ENCODE results near the gene MIGA2. TPM values are rescaled to one million over a fixed set of nuclear protein-coding genes. Genes with fewer than 3 reads are reported as not detected.
A peak's percentile ranks its signal among the peaks of the same experiment; 100 is the strongest.
"Not testable (repeated sequence)": the region's sequence is repeated elsewhere in the genome, so short reads cannot be mapped to it uniquely, and the experiment has no call there.

Gene MIGA2
- polyA plus RNA-seq, 4 donors: 21.3 to 127 (median 61.0) TPM

- Histone ChIP-seq H3K27ac (ENCODE audit: low read depth in 1 of 3, low read length in 2 of 3) (peak overlapping the region; percentile 12 to 58 (median 24)), H3K4me3 (ENCODE audit: low read depth in 1 of 3, low read length in 3 of 3) (peak overlapping the region; percentile 58 to 69 (median 65)), H3K27me3 (ENCODE audit: control insufficient read depth in 3 of 3, insufficient read depth in 3 of 3, low read length in 3 of 3) (no peaks in the 10 kb centered on the region), H3K36me3 (ENCODE audit: control insufficient read depth in 3 of 3, insufficient read depth in 2 of 3, low read depth in 1 of 3, low read length in 3 of 3) (peaks cover 0 to 11% (median 0%) of the 10 kb centered on the region in 3 donors), H3K4me1 (ENCODE audit: control insufficient read depth in 3 of 3, insufficient read depth in 2 of 3, low read depth in 1 of 3, low read length in 2 of 3) (peaks cover 0 to 20% (median 10%) of the 10 kb centered on the region in 3 donors), H3K9me3 (ENCODE audit: control insufficient read depth in 2 of 2, insufficient read depth in 1 of 2, low read depth in 1 of 2, low read length in 1 of 2) (no peaks in the 10 kb centered on the region)
- FAIRE-seq (no peak), DNase-seq (peak in 1 of 2 donors; percentile 55)
- 0 to 6% (median 3%) methylated on average over 22 to 47 of the region's 47 CpGs for WGBS, 3 donors
Measured at GRCh38 chr9:129027685-129028191, 8.7 kb upstream of the MIGA2 start.

GRCh38 chr9:129028192-129028966 is 8.0 kb upstream of the MIGA2 start, which contains the start of gene SH3GLB2:
TSS of gene SH3GLB2 (minus strand) at chr9:129028331. CDS start at chr9:129028154, 177 bp downstream.
- peaks cover 0 to 6% (median 0%) of the 10 kb centered on the region in 3 donors for H3K36me3 ChIP-seq (ENCODE audit: control insufficient read depth in 3 of 3, insufficient read depth in 2 of 3, low read depth in 1 of 3, low read length in 3 of 3)
- H3K4me1 ChIP-seq (ENCODE audit: control insufficient read depth in 3 of 3, insufficient read depth in 2 of 3, low read depth in 1 of 3, low read length in 2 of 3): peaks cover 0 to 24% (median 10%) of the 10 kb centered on the region in 3 donors
- no peaks in the 10 kb centered on the region for H3K9me3 ChIP-seq (ENCODE audit: control insufficient read depth in 2 of 2, insufficient read depth in 1 of 2, low read depth in 1 of 2, low read length in 1 of 2)
- peak within 1 kb of the TSS; percentile 12 to 58 (median 24) for H3K27ac ChIP-seq (ENCODE audit: low read depth in 1 of 3, low read length in 2 of 3)
- no peaks in the 10 kb centered on the region for H3K27me3 ChIP-seq (ENCODE audit: control insufficient read depth in 3 of 3, insufficient read depth in 3 of 3, low read length in 3 of 3)
- no peak for FAIRE-seq
- H3K4me3 ChIP-seq (ENCODE audit: low read depth in 1 of 3, low read length in 3 of 3): peak within 1 kb of the TSS; percentile 58 to 69 (median 65)
- DNase-seq: peak; percentile 90 to 95
- WGBS, 3 donors: 2 to 5% (median 3%) methylated on average over 20 to 60 of the region's 60 CpGs

DNA sequence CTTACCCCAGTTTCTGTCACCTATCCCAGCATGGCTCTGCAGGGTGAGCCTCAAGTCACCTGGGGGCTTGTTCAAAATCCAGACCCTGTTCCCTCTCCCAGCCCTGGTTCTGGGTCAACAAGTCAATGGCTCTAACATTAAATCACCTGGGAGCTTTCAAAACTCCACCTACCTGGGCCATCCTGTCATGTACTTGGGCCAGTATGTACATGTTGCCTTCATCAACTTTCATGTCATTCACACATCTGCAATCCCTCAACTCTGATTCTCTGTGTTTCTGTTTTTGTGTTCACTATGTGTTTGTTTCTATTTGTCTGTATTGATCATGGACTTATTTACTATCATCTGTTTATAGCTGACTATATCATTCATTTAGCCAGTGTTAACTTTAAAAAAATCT is 6.2 kb upstream of the MIGA2 start:
- Histone ChIP-seq H3K9me3 (ENCODE audit: control insufficient read depth in 2 of 2, insufficient read depth in 1 of 2, low read depth in 1 of 2, low read length in 1 of 2) (no peaks in the 10 kb centered on the region), H3K36me3 (ENCODE audit: control insufficient read depth in 3 of 3, insufficient read depth in 2 of 3, low read depth in 1 of 3, low read length in 3 of 3) (no peaks in the 10 kb centered on the region), H3K4me1 (ENCODE audit: control insufficient read depth in 3 of 3, insufficient read depth in 2 of 3, low read depth in 1 of 3, low read length in 2 of 3) (peaks cover 0 to 24% (median 10%) of the 10 kb centered on the region in 3 donors), H3K4me3 (ENCODE audit: low read depth in 1 of 3, low read length in 3 of 3) (no peak overlapping the region), H3K27ac (ENCODE audit: low read depth in 1 of 3, low read length in 2 of 3) (no peak overlapping the region), H3K27me3 (ENCODE audit: control insufficient read depth in 3 of 3, insufficient read depth in 3 of 3, low read length in 3 of 3) (no peaks in the 10 kb centered on the region)
- DNase-seq: no peak
- no peak for FAIRE-seq

DNA sequence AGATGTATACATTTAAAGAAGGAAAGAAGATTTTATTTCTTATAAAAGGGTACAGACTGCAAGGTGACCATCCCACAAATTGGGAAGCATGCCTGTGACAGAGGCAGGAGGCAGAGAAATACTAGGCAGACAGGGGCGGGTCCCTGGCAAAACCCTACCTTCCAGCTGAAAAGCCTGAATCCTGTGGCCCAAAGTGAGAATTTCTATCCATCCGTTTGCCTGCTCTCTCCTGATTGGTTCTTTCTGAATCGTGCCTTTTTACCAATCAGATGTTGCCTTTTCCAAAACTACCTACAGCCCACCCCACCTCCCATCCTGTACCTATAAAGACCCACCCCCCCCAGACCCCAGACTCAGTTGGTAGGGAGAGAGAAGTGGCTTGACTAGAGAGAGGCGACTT is 4.9 kb upstream of the MIGA2 start:
- no peak overlapping the region for H3K4me3 ChIP-seq (ENCODE audit: low read depth in 1 of 3, low read length in 3 of 3)
- H3K36me3 ChIP-seq (ENCODE audit: control insufficient read depth in 3 of 3, insufficient read depth in 2 of 3, low read depth in 1 of 3, low read length in 3 of 3): no peaks in the 10 kb centered on the region
- H3K27me3 ChIP-seq (ENCODE audit: control insufficient read depth in 3 of 3, insufficient read depth in 3 of 3, low read length in 3 of 3): no peaks in the 10 kb centered on the region
- peaks cover 0 to 21% (median 6%) of the 10 kb centered on the region in 3 donors for H3K4me1 ChIP-seq (ENCODE audit: control insufficient read depth in 3 of 3, insufficient read depth in 2 of 3, low read depth in 1 of 3, low read length in 2 of 3)
- FAIRE-seq (no peak), DNase-seq (no peak)
- H3K27ac ChIP-seq (ENCODE audit: low read depth in 1 of 3, low read length in 2 of 3): no peak overlapping the region
- H3K9me3 ChIP-seq (ENCODE audit: control insufficient read depth in 2 of 2, insufficient read depth in 1 of 2, low read depth in 1 of 2, low read length in 1 of 2): no peaks in the 10 kb centered on the region
- 76 to 87% (median 86%) methylated on average over 4 of the region's 4 CpGs for WGBS, 3 donors

GRCh38 chr9:129032541-129033159 is 3.8 kb upstream of the MIGA2 start:
- Histone ChIP-seq H3K27ac (ENCODE audit: low read depth in 1 of 3, low read length in 2 of 3) (no peak overlapping the region), H3K36me3 (ENCODE audit: control insufficient read depth in 3 of 3, insufficient read depth in 2 of 3, low read depth in 1 of 3, low read length in 3 of 3) (no peaks in the 10 kb centered on the region), H3K4me3 (ENCODE audit: low read depth in 1 of 3, low read length in 3 of 3) (no peak overlapping the region), H3K27me3 (ENCODE audit: control insufficient read depth in 3 of 3, insufficient read depth in 3 of 3, low read length in 3 of 3) (no peaks in the 10 kb centered on the region), H3K9me3 (ENCODE audit: control insufficient read depth in 2 of 2, insufficient read depth in 1 of 2, low read depth in 1 of 2, low read length in 1 of 2) (no peaks in the 10 kb centered on the region), H3K4me1 (ENCODE audit: control insufficient read depth in 3 of 3, insufficient read depth in 2 of 3, low read depth in 1 of 3, low read length in 2 of 3) (peaks cover 0 to 17% (median 0%) of the 10 kb centered on the region in 3 donors)
- no peak for DNase-seq
- 82 to 86% (median 82%) methylated on average over 11 to 12 of the region's 12 CpGs for WGBS, 3 donors
- FAIRE-seq: no peak

DNA sequence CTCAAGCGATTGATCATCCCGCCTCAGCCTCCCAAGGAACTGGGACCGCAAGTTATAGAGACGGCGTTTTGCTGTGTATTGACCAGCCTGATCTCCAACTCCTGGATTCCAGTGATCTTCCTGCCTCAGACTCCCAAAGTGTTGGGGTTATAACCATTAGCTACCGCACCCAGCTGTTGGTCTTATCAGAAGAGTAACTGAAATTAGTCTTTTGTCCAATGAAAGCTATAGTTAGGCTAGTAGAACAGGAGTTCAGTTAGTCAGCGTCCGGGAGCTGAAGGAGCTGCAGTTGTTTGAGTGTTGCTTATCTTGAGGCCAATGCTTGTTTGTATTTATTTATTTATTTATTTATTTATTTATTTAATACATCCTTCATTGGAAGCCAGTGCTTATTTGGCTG is 3.2 kb upstream of the MIGA2 start:
- Histone ChIP-seq H3K36me3 (ENCODE audit: control insufficient read depth in 3 of 3, insufficient read depth in 2 of 3, low read depth in 1 of 3, low read length in 3 of 3) (no peaks in the 10 kb centered on the region), H3K27me3 (ENCODE audit: control insufficient read depth in 3 of 3, insufficient read depth in 3 of 3, low read length in 3 of 3) (no peaks in the 10 kb centered on the region), H3K9me3 (ENCODE audit: control insufficient read depth in 2 of 2, insufficient read depth in 1 of 2, low read depth in 1 of 2, low read length in 1 of 2) (no peaks in the 10 kb centered on the region), H3K4me1 (ENCODE audit: control insufficient read depth in 3 of 3, insufficient read depth in 2 of 3, low read depth in 1 of 3, low read length in 2 of 3) (peaks cover 0 to 23% (median 0%) of the 10 kb centered on the region in 3 donors), H3K4me3 (ENCODE audit: low read depth in 1 of 3, low read length in 3 of 3) (no peak overlapping the region), H3K27ac (ENCODE audit: low read depth in 1 of 3, low read length in 2 of 3) (no peak overlapping the region)
- FAIRE-seq (no peak), DNase-seq (peak in 1 of 2 donors; percentile 76)
- WGBS, 3 donors: 22 to 67% (median 47%) methylated on average over 8 of the region's 8 CpGs

DNA sequence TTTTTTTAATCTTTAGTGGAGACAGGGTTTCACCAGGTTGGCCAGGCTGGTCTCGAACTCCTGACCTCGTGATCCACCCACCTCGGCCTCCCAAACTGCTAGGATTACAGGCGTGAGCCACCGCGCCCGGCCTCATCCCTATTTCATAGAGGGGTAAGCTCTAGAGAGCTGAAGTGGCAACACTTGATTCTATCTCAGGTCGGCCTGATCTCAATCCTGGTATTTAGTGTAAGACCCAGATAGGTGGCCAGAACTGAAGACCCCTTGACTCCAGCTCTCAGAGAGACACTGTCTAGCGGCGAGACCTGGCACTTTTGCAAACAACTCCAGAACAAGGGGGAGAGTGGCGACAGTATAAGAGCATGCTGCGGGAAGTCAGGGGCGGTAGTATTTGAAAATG is 588 bp upstream of the MIGA2 start:
- not testable (repeated sequence) for H3K36me3 ChIP-seq (ENCODE audit: control insufficient read depth in 3 of 3, insufficient read depth in 2 of 3, low read depth in 1 of 3, low read length in 3 of 3); DNase-seq; H3K27me3 ChIP-seq (ENCODE audit: control insufficient read depth in 3 of 3, insufficient read depth in 3 of 3, low read length in 3 of 3); FAIRE-seq; H3K9me3 ChIP-seq (ENCODE audit: control insufficient read depth in 2 of 2, insufficient read depth in 1 of 2, low read depth in 1 of 2, low read length in 1 of 2)
- Histone ChIP-seq H3K27ac (ENCODE audit: low read depth in 1 of 3, low read length in 2 of 3) (peak overlapping the region in 2 of 3 donors; percentile 69 to 75), H3K4me3 (ENCODE audit: low read depth in 1 of 3, low read length in 3 of 3) (peak overlapping the region in 1 of 3 donors; percentile 46), H3K4me1 (ENCODE audit: control insufficient read depth in 3 of 3, insufficient read depth in 2 of 3, low read depth in 1 of 3, low read length in 2 of 3) (peaks cover 0 to 23% (median 0%) of the 10 kb centered on the region in 3 donors)
- 23 to 48% (median 29%) methylated on average over 13 of the region's 13 CpGs for WGBS, 3 donors

GRCh38 chr9:129036923-129037766 is 719 bp downstream of the MIGA2 start:
- H3K4me1 ChIP-seq (ENCODE audit: control insufficient read depth in 3 of 3, insufficient read depth in 2 of 3, low read depth in 1 of 3, low read length in 2 of 3): peaks cover 0 to 23% (median 0%) of the 10 kb centered on the region in 3 donors
- peak overlapping the region; percentile 85 to 95 (median 93) for H3K4me3 ChIP-seq (ENCODE audit: low read depth in 1 of 3, low read length in 3 of 3)
- no peaks in the 10 kb centered on the region for H3K9me3 ChIP-seq (ENCODE audit: control insufficient read depth in 2 of 2, insufficient read depth in 1 of 2, low read depth in 1 of 2, low read length in 1 of 2)
- H3K36me3 ChIP-seq (ENCODE audit: control insufficient read depth in 3 of 3, insufficient read depth in 2 of 3, low read depth in 1 of 3, low read length in 3 of 3): peaks cover 0 to 21% (median 7%) of the 10 kb centered on the region in 3 donors
- WGBS, 3 donors: 7 to 11% (median 11%) methylated on average over 31 to 32 of the region's 32 CpGs
- peak; percentile 21 to 23 for DNase-seq
- H3K27me3 ChIP-seq (ENCODE audit: control insufficient read depth in 3 of 3, insufficient read depth in 3 of 3, low read length in 3 of 3): no peaks in the 10 kb centered on the region
- FAIRE-seq: no peak
- H3K27ac ChIP-seq (ENCODE audit: low read depth in 1 of 3, low read length in 2 of 3): peak overlapping the region; percentile 61 to 90 (median 69)

Data from small intestine (tissue), 7 donors.